ENCODE results near the gene ZFYVE27.

Gene ZFYVE27

DNA sequence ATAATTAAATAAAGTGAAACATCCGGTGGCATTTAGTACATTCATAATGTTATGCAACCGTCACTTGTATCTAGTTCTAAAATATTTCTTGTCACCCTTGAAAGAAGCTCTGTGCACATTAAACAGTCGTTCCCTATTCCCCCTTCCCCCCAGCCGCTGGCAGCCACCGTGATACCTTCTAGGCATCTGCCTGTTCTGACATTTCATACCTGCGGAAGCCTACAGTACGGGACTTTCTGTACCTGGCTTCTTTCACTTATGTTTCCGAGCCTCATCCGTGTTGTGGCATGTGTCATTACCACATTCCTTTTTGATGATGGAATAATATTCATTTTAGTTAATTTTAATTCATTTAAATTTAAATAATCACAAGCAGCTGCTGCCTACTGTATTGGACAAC is 48.8 kb downstream of the ZFYVE27 start:
- FAIRE-seq (no peak), DNase-seq (ENCODE audit: insufficient read length, low spot score) (no peak)
- TF ChIP-seq POLR2AphosphoS5 (IDR thresholded peaks at IDR 0.05; ENCODE audit: low read depth, low read length) (no peak), PAX5 (IDR thresholded peaks at IDR 0.05; ENCODE audit: insufficient read depth, low read length, severe bottlenecking) (no peak), POLR2A (IDR thresholded peaks at IDR 0.05; ENCODE audit: low read depth, low read length) (no peak), SPI1 (IDR thresholded peaks at IDR 0.05; ENCODE audit: low read depth, low read length) (no peak), TAF1 (IDR thresholded peaks at IDR 0.05; ENCODE audit: low read depth, low read length) (no peak), POU2F2 (IDR thresholded peaks at IDR 0.05; ENCODE audit: low read depth, low read length) (no peak)

DNA sequence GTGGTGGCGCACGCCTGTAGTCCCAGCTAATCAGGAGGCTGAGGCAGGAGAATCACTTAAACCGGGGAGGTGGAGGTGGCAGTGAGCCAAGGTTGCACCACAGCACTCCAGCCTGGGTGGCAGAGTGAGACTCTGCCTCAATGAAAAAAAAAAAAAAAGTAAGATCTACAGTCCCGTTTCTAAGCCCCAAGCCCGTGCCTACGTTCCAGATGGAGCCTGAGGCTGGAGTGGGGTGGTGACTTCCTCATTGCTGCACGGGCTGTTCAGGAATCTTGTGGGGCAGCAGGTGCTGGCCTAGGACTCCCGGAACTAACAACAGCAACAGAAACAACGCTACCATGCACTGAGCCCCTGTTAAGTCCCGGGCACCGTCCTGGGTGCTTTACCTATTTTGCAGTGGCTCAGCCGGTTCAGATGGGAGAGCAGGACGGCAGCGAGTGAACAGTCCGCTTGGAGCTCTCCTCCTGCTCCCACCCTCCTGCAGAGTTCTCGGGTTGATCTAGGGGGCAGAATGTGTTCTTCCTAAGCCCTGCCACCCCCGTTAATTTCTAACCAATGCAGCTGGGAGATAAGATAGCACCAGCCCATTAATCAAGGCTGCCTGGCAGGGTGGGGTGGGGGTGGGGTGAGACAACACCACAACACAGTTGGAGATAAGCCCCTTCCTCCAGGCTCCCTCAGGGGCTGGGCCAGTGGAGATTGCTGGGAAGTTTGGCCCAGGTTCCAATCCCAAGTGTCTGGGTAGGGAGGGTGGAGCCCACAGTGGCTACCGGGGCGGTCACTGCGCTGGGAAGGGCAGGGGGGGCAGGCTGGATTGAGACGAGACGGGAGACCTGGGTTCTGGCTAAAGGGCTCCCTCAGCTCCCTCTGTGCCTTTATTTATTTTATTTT is 51.9 kb downstream of the ZFYVE27 start:
- no peak for DNase-seq (ENCODE audit: insufficient read length, low spot score)
- no peak for FAIRE-seq

DNA sequence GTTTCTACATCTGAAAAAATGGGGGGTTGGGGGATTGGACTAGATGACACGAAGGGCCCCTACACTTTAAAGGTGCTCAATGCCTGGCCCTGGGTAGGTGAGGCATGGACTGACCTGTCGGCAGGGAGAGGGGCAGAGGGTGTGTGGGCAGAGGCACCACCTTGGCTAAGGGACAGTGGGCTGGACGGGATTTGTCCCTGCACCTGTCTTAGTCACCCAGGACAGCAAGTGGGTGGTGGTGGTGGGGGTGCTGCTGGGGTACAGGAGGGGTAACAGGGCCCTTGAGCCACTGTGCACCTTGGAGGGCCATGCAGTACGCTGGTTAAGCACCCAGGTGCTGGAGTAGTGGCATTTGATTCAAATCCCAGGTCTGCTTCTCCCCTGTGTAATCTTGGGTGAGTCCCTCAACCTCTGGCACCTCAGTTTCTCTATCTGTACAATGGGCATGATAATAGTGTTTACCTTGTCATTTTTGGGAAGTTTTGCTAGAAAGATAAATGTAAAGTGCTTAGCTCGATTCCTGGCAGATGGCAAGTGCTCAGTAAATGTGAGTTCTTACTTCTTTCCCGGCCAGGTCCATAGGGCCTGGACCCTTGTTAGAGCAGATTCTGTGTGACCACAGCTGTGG is 53.0 kb downstream of the ZFYVE27 start:
- no peak for FAIRE-seq
- no peak for DNase-seq (ENCODE audit: insufficient read length, low spot score)
- TF ChIP-seq POLR2A (IDR thresholded peaks at IDR 0.05; ENCODE audit: low read depth, low read length) (no peak), SPI1 (IDR thresholded peaks at IDR 0.05; ENCODE audit: low read depth, low read length) (no peak), POLR2AphosphoS5 (IDR thresholded peaks at IDR 0.05; ENCODE audit: low read depth, low read length) (no peak), POU2F2 (IDR thresholded peaks at IDR 0.05; ENCODE audit: low read depth, low read length) (no peak)

More for the DNA sequence above, 51.9 kb downstream of the ZFYVE27 start:
- no peak for TF ChIP-seq SPI1 (IDR thresholded peaks at IDR 0.05; ENCODE audit: low read depth, low read length)
- no peak for TF ChIP-seq TAF1 (IDR thresholded peaks at IDR 0.05; ENCODE audit: low read depth, low read length)
- no peak for TF ChIP-seq POLR2AphosphoS5 (IDR thresholded peaks at IDR 0.05; ENCODE audit: low read depth, low read length)
- TF ChIP-seq POU2F2 (IDR thresholded peaks at IDR 0.05; ENCODE audit: low read depth, low read length) = no peak
- TF ChIP-seq POLR2A (IDR thresholded peaks at IDR 0.05; ENCODE audit: low read depth, low read length) = no peak
- TF ChIP-seq PAX5 (IDR thresholded peaks at IDR 0.05; ENCODE audit: insufficient read depth, low read length, severe bottlenecking) = no peak

GRCh38 chr10:97791824-97792721 is 55.1 kb downstream of the ZFYVE27 start:
- peak; percentile 84 for FAIRE-seq
- DNase-seq (ENCODE audit: insufficient read length, low spot score) = peak; percentile 70
- TF ChIP-seq POU2F2 (IDR thresholded peaks at IDR 0.05; ENCODE audit: low read depth, low read length) = no peak

DNA sequence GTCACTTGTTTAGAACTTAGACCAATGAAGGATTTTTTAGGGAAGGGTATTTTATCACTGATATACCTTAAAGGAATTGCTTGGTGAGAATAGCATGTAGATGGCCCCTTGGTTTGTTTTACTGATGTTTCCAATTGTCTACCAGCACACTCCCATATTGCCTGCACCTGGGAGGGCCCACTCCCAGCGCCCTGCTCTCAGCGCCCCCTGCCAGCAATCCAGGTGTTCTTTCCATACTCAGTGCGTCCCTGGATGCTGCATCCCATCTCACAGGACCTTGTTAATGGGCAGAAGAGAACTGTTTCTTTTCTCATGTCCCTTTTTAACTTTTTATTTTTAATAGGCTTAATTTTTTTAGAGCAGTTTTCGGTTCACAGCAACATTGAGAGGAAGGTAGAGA is 59.0 kb downstream of the ZFYVE27 start:
- no peak for FAIRE-seq
- no peak for DNase-seq (ENCODE audit: insufficient read length, low spot score)
- TF ChIP-seq SPI1 (IDR thresholded peaks at IDR 0.05; ENCODE audit: low read depth, low read length) = no peak
- no peak for TF ChIP-seq TAF1 (IDR thresholded peaks at IDR 0.05; ENCODE audit: low read depth, low read length)
- TF ChIP-seq POLR2AphosphoS5 (IDR thresholded peaks at IDR 0.05; ENCODE audit: low read depth, low read length) = no peak
- TF ChIP-seq POLR2A (IDR thresholded peaks at IDR 0.05; ENCODE audit: low read depth, low read length) = no peak
- no peak for TF ChIP-seq POU2F2 (IDR thresholded peaks at IDR 0.05; ENCODE audit: low read depth, low read length)
- TF ChIP-seq PAX5 (IDR thresholded peaks at IDR 0.05; ENCODE audit: insufficient read depth, low read length, severe bottlenecking) = no peak

- FAIRE-seq = no peak
These were observed 59.7 kb downstream of the ZFYVE27 start for GRCh38 chr10:97796651-97797050.

GRCh38 chr10:97798958-97799610 is 62.2 kb downstream of the ZFYVE27 start:
- DNase-seq (ENCODE audit: insufficient read length, low spot score) = no peak
- FAIRE-seq = no peak

More at GRCh38 chr10:97796651-97797050, 59.7 kb downstream of the ZFYVE27 start:
- no peak for TF ChIP-seq POLR2A (IDR thresholded peaks at IDR 0.05; ENCODE audit: low read depth, low read length)
- TF ChIP-seq PAX5 (IDR thresholded peaks at IDR 0.05; ENCODE audit: insufficient read depth, low read length, severe bottlenecking) = no peak
- no peak for TF ChIP-seq SPI1 (IDR thresholded peaks at IDR 0.05; ENCODE audit: low read depth, low read length)
- no peak for TF ChIP-seq POLR2AphosphoS5 (IDR thresholded peaks at IDR 0.05; ENCODE audit: low read depth, low read length)
- TF ChIP-seq TAF1 (IDR thresholded peaks at IDR 0.05; ENCODE audit: low read depth, low read length) = no peak
- no peak for TF ChIP-seq POU2F2 (IDR thresholded peaks at IDR 0.05; ENCODE audit: low read depth, low read length)
- no peak for DNase-seq (ENCODE audit: insufficient read length, low spot score)

GRCh38 chr10:97800474-97800873 is 63.5 kb downstream of the ZFYVE27 start:
- TF ChIP-seq PAX5 (IDR thresholded peaks at IDR 0.05; ENCODE audit: insufficient read depth, low read length, severe bottlenecking) (no peak), POLR2A (IDR thresholded peaks at IDR 0.05; ENCODE audit: low read depth, low read length) (no peak), POU2F2 (IDR thresholded peaks at IDR 0.05; ENCODE audit: low read depth, low read length) (no peak), POLR2AphosphoS5 (IDR thresholded peaks at IDR 0.05; ENCODE audit: low read depth, low read length) (no peak), SPI1 (IDR thresholded peaks at IDR 0.05; ENCODE audit: low read depth, low read length) (no peak)
- no peak for DNase-seq (ENCODE audit: insufficient read length, low spot score)
- FAIRE-seq = no peak

More at GRCh38 chr10:97798958-97799610, 62.2 kb downstream of the ZFYVE27 start:
- TF ChIP-seq TAF1 (IDR thresholded peaks at IDR 0.05; ENCODE audit: low read depth, low read length) (no peak), POLR2A (IDR thresholded peaks at IDR 0.05; ENCODE audit: low read depth, low read length) (no peak), SPI1 (IDR thresholded peaks at IDR 0.05; ENCODE audit: low read depth, low read length) (no peak), POU2F2 (IDR thresholded peaks at IDR 0.05; ENCODE audit: low read depth, low read length) (no peak)

DNA sequence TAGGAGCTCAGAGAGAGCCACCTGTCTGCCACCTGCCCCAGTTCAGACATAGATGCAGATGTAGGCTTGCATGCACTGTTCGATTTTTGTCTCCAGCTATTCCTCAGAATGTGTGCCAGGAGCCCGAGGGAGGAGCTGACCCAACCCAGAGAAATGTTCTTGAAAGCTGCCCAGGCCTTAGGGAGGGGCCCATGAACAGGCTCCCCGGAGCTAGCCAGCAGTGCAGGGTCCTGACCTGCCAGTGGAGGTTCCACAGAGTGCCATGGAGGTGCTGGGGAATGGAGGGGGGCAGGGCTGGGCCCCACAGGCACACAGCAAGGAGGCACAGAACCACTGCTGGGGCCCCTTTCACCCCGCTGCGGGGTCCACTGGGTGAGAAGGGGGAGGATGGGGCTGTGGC is 64.5 kb downstream of the ZFYVE27 start:
- TF ChIP-seq POU2F2 (IDR thresholded peaks at IDR 0.05; ENCODE audit: low read depth, low read length) = no peak
- no peak for TF ChIP-seq POLR2AphosphoS5 (IDR thresholded peaks at IDR 0.05; ENCODE audit: low read depth, low read length)

More for the DNA sequence above, 64.5 kb downstream of the ZFYVE27 start:
- DNase-seq (ENCODE audit: insufficient read length, low spot score) = no peak
- FAIRE-seq = no peak

Data from GM12891 (cell line).